ENCODE measurements around the gene FAR2.

Gene FAR2

DNA sequence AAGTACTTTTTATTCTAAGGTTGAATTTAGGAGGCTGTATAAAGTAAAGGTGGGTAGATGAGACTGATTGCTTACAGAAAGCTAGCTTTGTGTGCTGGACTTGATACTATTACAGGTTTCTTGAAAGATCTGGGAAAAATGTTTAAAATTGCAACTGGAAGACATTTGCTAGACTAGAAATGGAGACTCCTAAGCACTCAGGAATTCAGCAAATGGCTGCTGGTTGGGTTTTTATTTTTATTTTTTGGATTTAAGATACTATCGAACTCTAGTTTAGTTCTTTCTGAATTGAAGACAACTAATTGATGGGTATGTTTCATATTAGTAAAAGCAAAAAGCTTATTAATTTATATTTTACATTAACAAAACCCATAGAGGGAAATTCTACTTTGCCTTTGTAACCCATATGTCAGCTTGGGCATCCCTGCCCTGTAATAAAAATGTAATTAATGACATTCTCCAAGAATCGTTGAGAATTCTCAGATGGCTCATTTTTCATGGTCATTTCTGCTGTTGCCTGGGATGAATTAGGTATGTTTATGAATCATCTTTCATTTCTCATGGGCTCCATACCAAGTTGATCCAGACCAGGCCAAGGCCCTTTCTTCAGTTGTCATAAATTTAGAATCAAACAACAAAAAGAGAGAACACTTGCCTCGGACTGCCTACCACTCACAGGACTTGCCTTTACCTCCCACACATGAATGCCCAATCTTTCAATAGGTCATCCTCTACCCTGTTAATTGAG, 129.8 kb downstream of the FAR2 start:
- H3F3A ChIP-seq (ENCODE audit: insufficient read depth), result no peaks in the 10 kb centered on the region
- no peaks in the 10 kb centered on the region for H3K9me3 ChIP-seq (ENCODE audit: insufficient read depth, low read length)
- H3K36me3 ChIP-seq (ENCODE audit: low read length), result no peaks in the 10 kb centered on the region
- H3K27ac ChIP-seq (ENCODE audit: low read depth, low read length), result no peak overlapping the region
- H2AFZ ChIP-seq (ENCODE audit: low read depth, low read length, severe bottlenecking), result no peak overlapping the region
- no peaks in the 10 kb centered on the region for H3K9me2 ChIP-seq (replicated peaks; ENCODE audit: insufficient read depth, low read length)
- no peak for TF ChIP-seq EZH2phosphoT487 (conservative IDR thresholded peaks at IDR 0.05; ENCODE audit: low read length)
- TF ChIP-seq, protein P1, sequence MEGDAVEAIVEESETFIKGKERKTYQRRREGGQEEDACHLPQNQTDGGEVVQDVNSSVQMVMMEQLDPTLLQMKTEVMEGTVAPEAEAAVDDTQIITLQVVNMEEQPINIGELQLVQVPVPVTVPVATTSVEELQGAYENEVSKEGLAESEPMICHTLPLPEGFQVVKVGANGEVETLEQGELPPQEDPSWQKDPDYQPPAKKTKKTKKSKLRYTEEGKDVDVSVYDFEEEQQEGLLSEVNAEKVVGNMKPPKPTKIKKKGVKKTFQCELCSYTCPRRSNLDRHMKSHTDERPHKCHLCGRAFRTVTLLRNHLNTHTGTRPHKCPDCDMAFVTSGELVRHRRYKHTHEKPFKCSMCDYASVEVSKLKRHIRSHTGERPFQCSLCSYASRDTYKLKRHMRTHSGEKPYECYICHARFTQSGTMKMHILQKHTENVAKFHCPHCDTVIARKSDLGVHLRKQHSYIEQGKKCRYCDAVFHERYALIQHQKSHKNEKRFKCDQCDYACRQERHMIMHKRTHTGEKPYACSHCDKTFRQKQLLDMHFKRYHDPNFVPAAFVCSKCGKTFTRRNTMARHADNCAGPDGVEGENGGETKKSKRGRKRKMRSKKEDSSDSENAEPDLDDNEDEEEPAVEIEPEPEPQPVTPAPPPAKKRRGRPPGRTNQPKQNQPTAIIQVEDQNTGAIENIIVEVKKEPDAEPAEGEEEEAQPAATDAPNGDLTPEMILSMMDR (IDR thresholded peaks at IDR 0.05; ENCODE audit: insufficient read depth, low read length, poor library complexity, severe bottlenecking), result no peak
- no peak overlapping the region for H3K9ac ChIP-seq (ENCODE audit: low read length)
- no peaks in the 10 kb centered on the region for H3K27me3 ChIP-seq (ENCODE audit: low read length)
- H3K4me3 ChIP-seq (ENCODE audit: insufficient read depth, low read length, poor library complexity, severe bottlenecking), result no peak overlapping the region
- no peak overlapping the region for H3K4me2 ChIP-seq (ENCODE audit: low read depth, low read length, poor library complexity, severe bottlenecking)
- no peaks in the 10 kb centered on the region for H3K79me2 ChIP-seq (ENCODE audit: insufficient read depth, low read length)
- H4K20me1 ChIP-seq (ENCODE audit: low read depth, low read length), result no peaks in the 10 kb centered on the region

DNA sequence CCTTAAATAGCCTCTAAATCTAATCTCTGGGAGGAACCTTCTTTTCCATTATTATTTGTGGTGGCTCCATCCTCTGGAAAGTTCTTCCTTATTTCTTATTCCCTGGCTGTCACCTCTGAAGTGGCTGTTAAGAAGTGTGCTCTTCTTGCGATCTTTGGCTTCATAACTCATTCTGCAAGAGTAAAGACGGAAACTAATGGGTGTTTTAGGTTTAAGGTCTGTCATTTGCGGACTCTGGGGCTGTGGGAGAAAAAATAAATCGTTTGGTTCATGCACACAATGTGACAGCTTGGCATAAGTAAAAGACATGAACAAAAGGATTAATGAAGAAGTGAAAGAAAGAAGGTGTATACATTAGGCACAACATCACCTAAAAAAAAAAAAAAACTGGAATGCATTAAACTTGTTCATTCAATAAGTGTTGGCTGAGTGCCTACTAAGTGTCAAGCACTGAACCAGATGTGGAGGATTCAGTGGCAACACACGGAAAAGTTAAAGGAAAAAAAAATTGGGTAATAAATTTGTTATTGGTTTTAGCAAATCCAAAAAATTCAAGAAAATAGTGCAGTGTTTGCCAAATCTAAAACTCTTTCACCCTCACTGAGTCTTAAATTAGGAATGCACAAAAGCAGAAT, 132.4 kb downstream of the FAR2 start:
- Histone ChIP-seq H3K9me2 (replicated peaks; ENCODE audit: insufficient read depth, low read length) (no peaks in the 10 kb centered on the region), H3K4me2 (ENCODE audit: low read depth, low read length, poor library complexity, severe bottlenecking) (no peak overlapping the region), H3K79me2 (ENCODE audit: insufficient read depth, low read length) (no peaks in the 10 kb centered on the region), H3K9ac (ENCODE audit: low read length) (no peak overlapping the region), H4K20me1 (ENCODE audit: low read depth, low read length) (no peaks in the 10 kb centered on the region), H3K9me3 (ENCODE audit: insufficient read depth, low read length) (no peaks in the 10 kb centered on the region), H3K4me3 (ENCODE audit: insufficient read depth, low read length, poor library complexity, severe bottlenecking) (no peak overlapping the region), H2AFZ (ENCODE audit: low read depth, low read length, severe bottlenecking) (no peak overlapping the region), H3K27ac (ENCODE audit: low read depth, low read length) (no peak overlapping the region), H3F3A (ENCODE audit: insufficient read depth) (no peaks in the 10 kb centered on the region), H3K27me3 (ENCODE audit: low read length) (no peaks in the 10 kb centered on the region), H3K36me3 (ENCODE audit: low read length) (no peaks in the 10 kb centered on the region)
- TF ChIP-seq, protein P1 (IDR thresholded peaks at IDR 0.05; ENCODE audit: insufficient read depth, low read length, poor library complexity, severe bottlenecking), result no peak
- TF ChIP-seq EZH2phosphoT487 (conservative IDR thresholded peaks at IDR 0.05; ENCODE audit: low read length), result no peak

DNA sequence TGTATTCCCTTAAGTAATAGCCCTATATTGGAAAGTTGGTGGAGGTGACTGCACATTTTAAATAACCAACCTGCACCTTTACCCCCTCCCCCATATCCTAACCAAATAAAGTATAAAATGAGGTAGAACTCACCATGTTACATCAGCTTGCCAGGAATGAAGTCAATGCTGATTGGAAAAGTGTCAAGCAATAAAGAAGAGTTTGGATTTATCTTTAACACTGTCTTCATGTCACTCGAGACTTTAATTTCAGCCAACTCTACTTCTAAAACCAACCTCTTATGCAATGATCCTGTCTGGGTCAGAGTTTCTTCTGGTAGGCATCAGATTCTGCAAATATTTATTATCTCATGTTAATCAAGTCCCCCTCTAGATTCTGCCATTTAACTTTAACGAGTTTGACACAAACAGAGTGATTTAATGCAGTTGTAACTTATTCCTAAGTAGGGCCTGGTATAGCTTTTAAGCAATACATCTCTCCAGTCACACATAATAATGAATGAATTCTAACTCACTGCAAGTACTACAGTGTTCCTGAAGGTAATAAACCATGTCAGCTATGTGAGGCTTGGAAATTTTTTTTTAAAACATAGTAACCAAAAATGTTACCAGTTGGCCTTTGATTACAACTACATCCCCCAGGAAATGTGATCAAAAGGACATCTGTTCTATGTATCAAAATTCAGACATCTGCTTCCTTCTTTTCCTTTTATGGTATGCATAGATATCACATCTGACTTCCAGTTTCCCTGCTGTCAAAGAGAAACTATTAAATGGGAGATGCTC, 133.1 kb downstream of the FAR2 start:
- H3K27me3 ChIP-seq (ENCODE audit: low read length), result no peaks in the 10 kb centered on the region
- TF ChIP-seq, protein P1 (IDR thresholded peaks at IDR 0.05; ENCODE audit: insufficient read depth, low read length, poor library complexity, severe bottlenecking), result no peak
- no peak for TF ChIP-seq EZH2phosphoT487 (conservative IDR thresholded peaks at IDR 0.05; ENCODE audit: low read length)
- H2AFZ ChIP-seq (ENCODE audit: low read depth, low read length, severe bottlenecking), result no peak overlapping the region
- H4K20me1 ChIP-seq (ENCODE audit: low read depth, low read length), result no peaks in the 10 kb centered on the region
- H3K27ac ChIP-seq (ENCODE audit: low read depth, low read length), result no peak overlapping the region
- no peaks in the 10 kb centered on the region for H3K36me3 ChIP-seq (ENCODE audit: low read length)
- H3F3A ChIP-seq (ENCODE audit: insufficient read depth), result no peaks in the 10 kb centered on the region
- no peaks in the 10 kb centered on the region for H3K9me3 ChIP-seq (ENCODE audit: insufficient read depth, low read length)
- H3K4me2 ChIP-seq (ENCODE audit: low read depth, low read length, poor library complexity, severe bottlenecking), result no peak overlapping the region
- H3K9ac ChIP-seq (ENCODE audit: low read length), result no peak overlapping the region
- no peak overlapping the region for H3K4me3 ChIP-seq (ENCODE audit: insufficient read depth, low read length, poor library complexity, severe bottlenecking)
- H3K9me2 ChIP-seq (replicated peaks; ENCODE audit: insufficient read depth, low read length), result no peaks in the 10 kb centered on the region
- H3K79me2 ChIP-seq (ENCODE audit: insufficient read depth, low read length), result no peaks in the 10 kb centered on the region

Data from SU-DHL-6 (cell line).